Measurements from ENCODE around the gene AHRR. TPM values are rescaled to one million over a fixed set of nuclear protein-coding genes. Genes with fewer than 3 reads are reported as not detected.

AHRR gene
- total and polyA plus RNA-seq, 10 of the 15 experiments (the other 5 are each of a cell fraction or from before 2014, with no cell fraction given), result 0.90 to 35.2 (median 19.2) TPM

- DNase-seq (ENCODE audit: low read depth, low spot score), result no peak
- no peaks in the 10 kb centered on the region for H3K4me1 ChIP-seq (ENCODE audit: control insufficient read depth, insufficient read depth, low read length)
- H3K4me3 ChIP-seq, result no peak overlapping the region
- H3K9me3 ChIP-seq (replicated peaks; ENCODE audit: control insufficient read depth, insufficient read depth, low read length), result peaks cover 12% of the 10 kb centered on the region; the same call in 2 of the 3 replicates
- POLR2A ChIA-PET, result interaction anchor here (0.5 to 1.2 kb wide), 2 partner anchors 68 to 458 kb away, joined by 3 read pairs; no protein-coding TSS in a partner anchor
- CTCF ChIA-PET, result interaction anchor here (0.9 to 1.2 kb wide), 2 partner anchors 20 to 135 kb away, joined by 3 read pairs; no protein-coding TSS in a partner anchor
- no peak overlapping the region for H3K9ac ChIP-seq (ENCODE audit: control insufficient read depth, insufficient read depth, low read length)
- H3K4me2 ChIP-seq (ENCODE audit: control insufficient read depth, insufficient read depth), result no peak overlapping the region
- no peak for FAIRE-seq
- SMC1A ChIA-PET (ENCODE audit: uncharacterized antibody, unreplicated experiment), result interaction anchor here (1.1 to 1.3 kb wide), 2 partner anchors 9 to 10 kb away, joined by 3 read pairs; no protein-coding TSS in a partner anchor
- no peaks in the 10 kb centered on the region for H4K20me1 ChIP-seq (ENCODE audit: control insufficient read depth, insufficient read depth)
- WGBS (ENCODE audit: insufficient coverage, insufficient replicate concordance, low lambda C conversion rate, missing lambda C conversion rate), result 86% methylated on average over 5 of the region's 5 CpGs
- no TSS peak for BruUV-seq (replicated peaks)
- H2AFZ ChIP-seq (ENCODE audit: control insufficient read depth, low read depth, low read length), result no peak overlapping the region
- no peak overlapping the region for H3K27ac ChIP-seq (ENCODE audit: control insufficient read depth, insufficient read depth)
- peaks cover 8% of the 10 kb centered on the region for H3K79me2 ChIP-seq (ENCODE audit: control insufficient read depth, insufficient read depth, low read length)
- RAD21 ChIA-PET (ENCODE audit: unreplicated experiment), result interaction anchor here (1.4 kb wide), 1 partner anchor 20 kb away, joined by 3 read pairs; no protein-coding TSS in a partner anchor
- peaks cover 37 to 49% of the 10 kb centered on the region in 2 experiments for H3K36me3 ChIP-seq (ENCODE audit: control insufficient read depth in 2 of 2, insufficient read depth in 2 of 2, low read length in 1 of 2)
- no peak for ATAC-seq
- no peaks in the 10 kb centered on the region for H3K27me3 ChIP-seq (replicated peaks in 1 of 2; ENCODE audit: control insufficient read depth in 2 of 2, insufficient read depth in 2 of 2, low read length in 1 of 2)
- in situ Hi-C loops (cut with MboI) (no loop called here), intact Hi-C loops (cut with micrococcal nuclease; ENCODE audit: unreplicated experiment) (no loop called here)
- no peak for TF ChIP-seq NR2C1 (IDR thresholded peaks at IDR 0.05)
- 0 out of 2 replicates have a peak, but pooled peaks have one; percentile 22 for TF ChIP-seq MLLT1 (IDR thresholded peaks at IDR 0.05)
- TF ChIP-seq ZNF687 (IDR thresholded peaks at IDR 0.05), result no peak
- TF ChIP-seq RAD21 (IDR thresholded peaks at IDR 0.05; ENCODE audit: insufficient read depth, low read depth, low read length), result no peak
- no peak for TF ChIP-seq POLR2AphosphoS2 (IDR thresholded peaks at IDR 0.05; ENCODE audit: low read depth, low read length)
- TF ChIP-seq RUNX3 (IDR thresholded peaks at IDR 0.05; ENCODE audit: low read length), result no peak
- peak; percentile 77; the same call in 1 of the 2 replicates for TF ChIP-seq ZBTB33 (IDR thresholded peaks at IDR 0.05)
- 0 out of 2 replicates have a peak, but pooled peaks have one; percentile 25 for TF ChIP-seq NBN (IDR thresholded peaks at IDR 0.05)
- peak; percentile 81 for TF ChIP-seq KLF5 (IDR thresholded peaks at IDR 0.05; ENCODE audit: partially characterized antibody)
- peak; percentile 11 for TF ChIP-seq MEF2B (IDR thresholded peaks at IDR 0.05; ENCODE audit: partially characterized antibody, poor library complexity, severe bottlenecking)
- no peak for TF ChIP-seq NKRF (conservative IDR thresholded peaks at IDR 0.05)
- no peak for TF ChIP-seq KDM1A (IDR thresholded peaks at IDR 0.05; ENCODE audit: borderline replicate concordance)
- TF ChIP-seq ZNF207 (IDR thresholded peaks at IDR 0.05; ENCODE audit: borderline replicate concordance), result no peak
Measured at GRCh38 chr5:451587-452458, 130.3 kb downstream of the AHRR start.

Measured in GM12878 (cell line).